Renal cortical epithelial cell (primary cell): ENCODE measurements around the gene IMMP2L. TPM values are rescaled to one million over a fixed set of nuclear protein-coding genes. Genes with fewer than 3 reads are reported as not detected.

Source experiments
- DNase-seq: peaks from one replicate; pipeline ENCODE4 v3.0.0-alpha.2; 2011; ENCODE audit warnings: low read depth
- total RNA-seq: library from RNA; depleted of rRNA; stranded (reverse); fragments of >200 nt; gene quantifications from 2 replicates; pipeline ENCODE4 v1.2.3, GENCODE V29; 2014

IMMP2L gene
- total RNA-seq, 1 donor from 2014 or later: 23.8 TPM

- DNase-seq: no peak
Measured at GRCh38 chr7:110809832-110810231, 752.5 kb downstream of the IMMP2L start.

- no peak for DNase-seq
Measured at GRCh38 chr7:110808361-110808760, 753.9 kb downstream of the IMMP2L start.

- no peak for DNase-seq
Measured at GRCh38 chr7:110804501-110804900, 757.8 kb downstream of the IMMP2L start.

- no peak for DNase-seq
Measured at GRCh38 chr7:110803602-110804143, 758.6 kb downstream of the IMMP2L start.

- DNase-seq: no peak
Measured at GRCh38 chr7:110801502-110801901, 760.8 kb downstream of the IMMP2L start.

- DNase-seq: no peak
Measured at GRCh38 chr7:110800984-110801383, 761.3 kb downstream of the IMMP2L start.

GRCh38 chr7:110797656-110798055, 764.6 kb downstream of the IMMP2L start:
- DNase-seq: no peak

GRCh38 chr7:110790992-110791391, 771.3 kb downstream of the IMMP2L start:
- no peak for DNase-seq

GRCh38 chr7:110786328-110786965, 775.8 kb downstream of the IMMP2L start:
- peak; percentile 21 for DNase-seq

- no peak for DNase-seq
Measured at GRCh38 chr7:110784749-110785148, 777.5 kb downstream of the IMMP2L start.

GRCh38 chr7:110780712-110781111, 781.6 kb downstream of the IMMP2L start:
- no peak for DNase-seq

- no peak for DNase-seq
Measured at GRCh38 chr7:110779339-110779738, 783.0 kb downstream of the IMMP2L start.

GRCh38 chr7:110775046-110775445, 787.2 kb downstream of the IMMP2L start:
- no peak for DNase-seq

- peak; percentile 41 for DNase-seq
Measured at GRCh38 chr7:110774071-110774470, 788.2 kb downstream of the IMMP2L start.

- DNase-seq: no peak
Measured at GRCh38 chr7:110772615-110773014, 789.7 kb downstream of the IMMP2L start.

GRCh38 chr7:110771717-110772116, 790.6 kb downstream of the IMMP2L start:
- no peak for DNase-seq

- DNase-seq: no peak
Measured at GRCh38 chr7:110767550-110768110, 794.7 kb downstream of the IMMP2L start.

GRCh38 chr7:110766864-110767263, 795.4 kb downstream of the IMMP2L start:
- DNase-seq: peak; percentile 85

- DNase-seq: no peak
Measured at GRCh38 chr7:110764852-110765251, 797.4 kb downstream of the IMMP2L start.

GRCh38 chr7:110762546-110763225, 799.6 kb downstream of the IMMP2L start:
- DNase-seq: peak; percentile 10

- no peak for DNase-seq
Measured at GRCh38 chr7:110760341-110760740, 802.0 kb downstream of the IMMP2L start.

- no peak for DNase-seq
Measured at GRCh38 chr7:110759069-110759468, 803.2 kb downstream of the IMMP2L start.

GRCh38 chr7:110754649-110755048, 807.6 kb downstream of the IMMP2L start:
- DNase-seq: no peak
